C4-2B (cell line): Measurements from ENCODE around the gene ACAA2.

Experiments
- ZFX ChIP-seq: fragments of 450-650 bp; IDR thresholded peaks from 2 replicates; pipeline ENCODE4 v1.6.1; 2017
- TF ChIP-seq, protein P1 (sequence below): fragments of 450-650 bp; conservative IDR thresholded peaks from 2 replicates; pipeline ENCODE4 v1.5.1; 2017; ENCODE audit warnings: mild to moderate bottlenecking

DNA sequence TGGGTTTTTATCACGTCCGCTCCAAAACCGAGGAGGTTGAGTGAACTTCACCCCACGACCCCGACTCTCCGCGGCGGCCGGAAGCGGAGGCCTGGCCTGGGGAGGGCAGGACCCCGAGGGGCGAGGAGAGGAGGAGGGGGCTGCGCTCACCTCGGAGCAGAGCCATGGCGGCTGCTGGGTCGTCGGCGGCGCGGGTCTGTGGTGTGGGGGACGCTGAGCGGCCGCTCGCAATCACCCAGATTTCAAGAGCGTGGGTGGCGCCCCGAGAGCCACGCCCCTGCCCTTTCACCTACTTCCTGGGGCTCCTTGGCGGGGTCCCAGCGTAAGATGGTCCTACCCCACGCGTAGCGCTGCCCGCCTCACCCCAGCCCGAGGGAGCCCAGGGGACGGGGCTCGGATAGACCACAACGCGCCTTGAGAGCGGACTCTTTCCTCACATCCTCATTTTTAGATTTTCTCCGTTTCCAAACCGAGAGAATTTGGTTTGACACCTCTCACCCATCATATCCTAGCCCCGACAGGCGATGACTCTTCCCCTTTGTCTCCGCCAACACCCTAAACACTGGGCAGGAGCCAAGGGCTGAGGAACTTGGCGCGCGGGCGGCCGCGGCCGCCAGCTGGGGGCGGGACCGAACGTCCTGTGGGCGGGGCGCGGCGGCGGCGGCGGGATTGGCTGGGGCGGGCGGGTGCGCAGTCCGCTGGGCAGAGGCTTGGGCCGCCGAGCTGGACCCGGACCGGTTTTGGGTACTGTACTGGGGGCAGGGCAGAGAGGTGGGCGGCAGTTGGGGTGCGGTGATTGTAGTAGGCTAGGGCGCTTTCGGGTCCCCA, at the start of gene ACAA2:
- TF ChIP-seq, protein P1, sequence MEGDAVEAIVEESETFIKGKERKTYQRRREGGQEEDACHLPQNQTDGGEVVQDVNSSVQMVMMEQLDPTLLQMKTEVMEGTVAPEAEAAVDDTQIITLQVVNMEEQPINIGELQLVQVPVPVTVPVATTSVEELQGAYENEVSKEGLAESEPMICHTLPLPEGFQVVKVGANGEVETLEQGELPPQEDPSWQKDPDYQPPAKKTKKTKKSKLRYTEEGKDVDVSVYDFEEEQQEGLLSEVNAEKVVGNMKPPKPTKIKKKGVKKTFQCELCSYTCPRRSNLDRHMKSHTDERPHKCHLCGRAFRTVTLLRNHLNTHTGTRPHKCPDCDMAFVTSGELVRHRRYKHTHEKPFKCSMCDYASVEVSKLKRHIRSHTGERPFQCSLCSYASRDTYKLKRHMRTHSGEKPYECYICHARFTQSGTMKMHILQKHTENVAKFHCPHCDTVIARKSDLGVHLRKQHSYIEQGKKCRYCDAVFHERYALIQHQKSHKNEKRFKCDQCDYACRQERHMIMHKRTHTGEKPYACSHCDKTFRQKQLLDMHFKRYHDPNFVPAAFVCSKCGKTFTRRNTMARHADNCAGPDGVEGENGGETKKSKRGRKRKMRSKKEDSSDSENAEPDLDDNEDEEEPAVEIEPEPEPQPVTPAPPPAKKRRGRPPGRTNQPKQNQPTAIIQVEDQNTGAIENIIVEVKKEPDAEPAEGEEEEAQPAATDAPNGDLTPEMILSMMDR = no peak
- TF ChIP-seq ZFX = no peak
